NCI-H1436 treated with DMSO at 0.1 percent for 48 hours (cell line): ENCODE data around the gene SCN2A.

Experiments
- DNase-seq: peaks from one replicate; lab custom pipeline; 2025; lab: John Stamatoyannopoulos, UW

SCN2A gene

GRCh38 chr2:165420231-165420630, 181.0 kb downstream of the SCN2A start:
- DNase-seq: no peak

GRCh38 chr2:165423081-165423480, 183.9 kb downstream of the SCN2A start:
- DNase-seq: no peak

- no peak for DNase-seq
These were observed 186.3 kb downstream of the SCN2A start for GRCh38 chr2:165425556-165425955.

GRCh38 chr2:165427686-165428085, 188.5 kb downstream of the SCN2A start:
- no peak for DNase-seq

GRCh38 chr2:165428926-165429325, 189.7 kb downstream of the SCN2A start:
- no peak for DNase-seq

- no peak for DNase-seq
These were observed 191.8 kb downstream of the SCN2A start for GRCh38 chr2:165431014-165431413.

- no peak for DNase-seq
These were observed 193.2 kb downstream of the SCN2A start for GRCh38 chr2:165432234-165432966.

GRCh38 chr2:165434865-165435496, 195.8 kb downstream of the SCN2A start:
- no peak for DNase-seq

GRCh38 chr2:165435611-165436010, 196.4 kb downstream of the SCN2A start:
- DNase-seq: no peak

GRCh38 chr2:165436559-165436958, 197.3 kb downstream of the SCN2A start:
- no peak for DNase-seq

GRCh38 chr2:165440367-165440766, 201.2 kb downstream of the SCN2A start:
- no peak for DNase-seq
